Mammary epithelial cell (primary cell): ENCODE measurements around the gene ANKRD13D.

Experiments used
- CTCF ChIP-seq, 2 donors: IDR thresholded peaks in 1 of 2; conservative IDR thresholded peaks in 1 of 2; 2 replicates each; pipeline ENCODE4 v1.5.1; 2011 to 2012; ENCODE audit warnings: inconsistent platforms in 2 of 2, low read length in 2 of 2, mild to moderate bottlenecking in 2 of 2, control low read depth in 1 of 2, low read depth in 1 of 2; ENCODE audit not compliant: insufficient read depth in 1 of 2; ENCODE audit errors: extremely low read depth in 1 of 2
- EZH2 ChIP-seq: IDR thresholded peaks from 2 replicates; pipeline ENCODE4 v1.6.1; 2012; ENCODE audit warnings: low read length, inconsistent platforms, borderline replicate concordance

- TF ChIP-seq EZH2 (no peak), CTCF (conservative IDR thresholded peaks at IDR 0.05 in 1 of 2, IDR thresholded peaks at IDR 0.05 in 1 of 2; ENCODE audit: extremely low read depth in 1 of 2, insufficient read depth in 1 of 2, low read depth in 1 of 2, low read length in 2 of 2) (no peak)
Measured at GRCh38 chr11:67278939-67279588, 10.0 kb upstream of the ANKRD13D start.
